ENCODE results near the gene ZNF154.
"Not testable (repeated sequence)": the region's sequence is repeated elsewhere in the genome, so short reads cannot be mapped to it uniquely, and the experiment has no call there.

ZNF154 gene

GRCh38 chr19:57708641-57709361, at the start of gene ZNF154:
TSS of gene ZNF154 (minus strand) at chr19:57709204. CDS start at chr19:57708971, 233 bp downstream.
- H3K27ac Mint-ChIP-seq = peak within 1 kb of the TSS; percentile 47
- peaks cover 13% of the 10 kb centered on the region for H3K4me1 Mint-ChIP-seq (ENCODE audit: low read depth)
- peaks cover 87% of the 10 kb centered on the region for H3K36me3 Mint-ChIP-seq (ENCODE audit: low read depth)
- H3K27me3 Mint-ChIP-seq = peaks cover 21% of the 10 kb centered on the region
- peak within 1 kb of the TSS; percentile 73 for H3K4me3 Mint-ChIP-seq
- H3K9me3 Mint-ChIP-seq = peaks cover 70% of the 10 kb centered on the region
- peak; percentile 49 for DNase-seq

GRCh38 chr19:57757941-57758340, 48.9 kb upstream of the ZNF154 start:
- DNase-seq = no peak
- Mint-ChIP-seq H3K9me3 (peaks cover 60% of the 10 kb centered on the region), H3K4me1 (ENCODE audit: low read depth) (no peaks in the 10 kb centered on the region), H3K4me3 (no peak overlapping the region), H3K27me3 (no peaks in the 10 kb centered on the region), H3K36me3 (ENCODE audit: low read depth) (peaks cover 95% of the 10 kb centered on the region), H3K27ac (no peak overlapping the region)

- no peaks in the 10 kb centered on the region for H3K4me1 Mint-ChIP-seq (ENCODE audit: low read depth)
- H3K27ac Mint-ChIP-seq = no peak overlapping the region
- H3K36me3 Mint-ChIP-seq (ENCODE audit: low read depth) = peaks cover 100% of the 10 kb centered on the region
- H3K9me3 Mint-ChIP-seq = peaks cover 71% of the 10 kb centered on the region
- no peak overlapping the region for H3K4me3 Mint-ChIP-seq
- no peaks in the 10 kb centered on the region for H3K27me3 Mint-ChIP-seq
- no peak for DNase-seq
These were observed 46.0 kb upstream of the ZNF154 start for GRCh38 chr19:57755031-57755430.

- Mint-ChIP-seq H3K9me3 (peaks cover 73% of the 10 kb centered on the region), H3K4me1 (ENCODE audit: low read depth) (peaks cover 2% of the 10 kb centered on the region), H3K27ac (no peak overlapping the region), H3K36me3 (ENCODE audit: low read depth) (peaks cover 100% of the 10 kb centered on the region), H3K4me3 (no peak overlapping the region), H3K27me3 (no peaks in the 10 kb centered on the region)
- no peak for DNase-seq
These were observed 45.2 kb upstream of the ZNF154 start for GRCh38 chr19:57754091-57754673.

GRCh38 chr19:57748029-57748428, 39.0 kb upstream of the ZNF154 start:
- Mint-ChIP-seq H3K9me3 (peaks cover 57% of the 10 kb centered on the region), H3K4me1 (ENCODE audit: low read depth) (peaks cover 26% of the 10 kb centered on the region), H3K4me3 (peak overlapping the region; percentile 96), H3K27me3 (no peaks in the 10 kb centered on the region), H3K36me3 (ENCODE audit: low read depth) (peaks cover 78% of the 10 kb centered on the region), H3K27ac (no peak overlapping the region)
- DNase-seq = no peak

- no peak for DNase-seq
- Mint-ChIP-seq H3K27ac (peak overlapping the region; percentile 94), H3K27me3 (no peaks in the 10 kb centered on the region), H3K4me1 (ENCODE audit: low read depth) (peaks cover 26% of the 10 kb centered on the region), H3K36me3 (ENCODE audit: low read depth) (peaks cover 72% of the 10 kb centered on the region), H3K9me3 (peaks cover 51% of the 10 kb centered on the region), H3K4me3 (peak overlapping the region; percentile 96)
These were observed 38.4 kb upstream of the ZNF154 start for GRCh38 chr19:57747472-57747807.

GRCh38 chr19:57746580-57747471, 37.8 kb upstream of the ZNF154 start, which contains the start of gene ZNF776:
TSS of gene ZNF776 (plus strand) at chr19:57746815. CDS start at chr19:57747059, 244 bp downstream.
- peaks cover 46% of the 10 kb centered on the region for H3K9me3 Mint-ChIP-seq
- peaks cover 26% of the 10 kb centered on the region for H3K4me1 Mint-ChIP-seq (ENCODE audit: low read depth)
- peaks cover 66% of the 10 kb centered on the region for H3K36me3 Mint-ChIP-seq (ENCODE audit: low read depth)
- H3K27me3 Mint-ChIP-seq = no peaks in the 10 kb centered on the region
- H3K27ac Mint-ChIP-seq = peak within 1 kb of the TSS; percentile 94
- DNase-seq = peak; percentile 78
- peak within 1 kb of the TSS; percentile 96 for H3K4me3 Mint-ChIP-seq

GRCh38 chr19:57738770-57739169, 29.8 kb upstream of the ZNF154 start:
- not testable (repeated sequence) for DNase-seq; H3K36me3 Mint-ChIP-seq (ENCODE audit: low read depth); H3K27ac Mint-ChIP-seq; H3K4me1 Mint-ChIP-seq (ENCODE audit: low read depth); H3K4me3 Mint-ChIP-seq; H3K9me3 Mint-ChIP-seq
- peaks cover 17% of the 10 kb centered on the region for H3K27me3 Mint-ChIP-seq

GRCh38 chr19:57738320-57738719, 29.3 kb upstream of the ZNF154 start:
- H3K4me1 Mint-ChIP-seq (ENCODE audit: low read depth); H3K9me3 Mint-ChIP-seq; H3K27ac Mint-ChIP-seq; H3K4me3 Mint-ChIP-seq; H3K36me3 Mint-ChIP-seq (ENCODE audit: low read depth): not testable (repeated sequence)
- H3K27me3 Mint-ChIP-seq = peaks cover 17% of the 10 kb centered on the region
- peak; percentile 61 for DNase-seq

- H3K9me3 Mint-ChIP-seq = peaks cover 70% of the 10 kb centered on the region
- no peak for DNase-seq
- no peak overlapping the region for H3K27ac Mint-ChIP-seq
- H3K4me1 Mint-ChIP-seq (ENCODE audit: low read depth) = peaks cover 6% of the 10 kb centered on the region
- no peaks in the 10 kb centered on the region for H3K27me3 Mint-ChIP-seq
- peaks cover 84% of the 10 kb centered on the region for H3K36me3 Mint-ChIP-seq (ENCODE audit: low read depth)
- H3K4me3 Mint-ChIP-seq = no peak overlapping the region
These were observed 11.9 kb upstream of the ZNF154 start for GRCh38 chr19:57720878-57721277.

- H3K4me3 Mint-ChIP-seq = no peak overlapping the region
- H3K27me3 Mint-ChIP-seq = no peaks in the 10 kb centered on the region
- no peak overlapping the region for H3K27ac Mint-ChIP-seq
- peaks cover 6% of the 10 kb centered on the region for H3K4me1 Mint-ChIP-seq (ENCODE audit: low read depth)
- peaks cover 74% of the 10 kb centered on the region for H3K9me3 Mint-ChIP-seq
- DNase-seq = no peak
- peaks cover 86% of the 10 kb centered on the region for H3K36me3 Mint-ChIP-seq (ENCODE audit: low read depth)
These were observed 11.0 kb upstream of the ZNF154 start for GRCh38 chr19:57719901-57720519.

- Mint-ChIP-seq H3K36me3 (ENCODE audit: low read depth) (peaks cover 86% of the 10 kb centered on the region), H3K27ac (no peak overlapping the region), H3K9me3 (peaks cover 75% of the 10 kb centered on the region), H3K4me3 (no peak overlapping the region), H3K4me1 (ENCODE audit: low read depth) (peaks cover 2% of the 10 kb centered on the region), H3K27me3 (no peaks in the 10 kb centered on the region)
- no peak for DNase-seq
These were observed 10.4 kb upstream of the ZNF154 start for GRCh38 chr19:57719424-57719823.

- H3K4me1 Mint-ChIP-seq (ENCODE audit: low read depth) = peaks cover 8% of the 10 kb centered on the region
- DNase-seq = no peak
- H3K27ac Mint-ChIP-seq = no peak overlapping the region
- peaks cover 68% of the 10 kb centered on the region for H3K9me3 Mint-ChIP-seq
- peaks cover 15% of the 10 kb centered on the region for H3K27me3 Mint-ChIP-seq
- H3K4me3 Mint-ChIP-seq = no peak overlapping the region
- peaks cover 84% of the 10 kb centered on the region for H3K36me3 Mint-ChIP-seq (ENCODE audit: low read depth)
These were observed 3.2 kb upstream of the ZNF154 start for GRCh38 chr19:57712222-57712621.

GRCh38 chr19:57709616-57710015, 612 bp upstream of the ZNF154 start:
- H3K9me3 Mint-ChIP-seq = peaks cover 69% of the 10 kb centered on the region
- no peak for DNase-seq
- no peak overlapping the region for H3K4me3 Mint-ChIP-seq
- H3K27me3 Mint-ChIP-seq = peaks cover 21% of the 10 kb centered on the region
- H3K36me3 Mint-ChIP-seq (ENCODE audit: low read depth) = peaks cover 87% of the 10 kb centered on the region
- peaks cover 13% of the 10 kb centered on the region for H3K4me1 Mint-ChIP-seq (ENCODE audit: low read depth)
- no peak overlapping the region for H3K27ac Mint-ChIP-seq
